Activated T-helper 2 cell treated with anti-CD3 and anti-CD28 coated beads, Interferon-gamma antibody, Interleukin-2, Interleukin-4, amounts not matched to agents 10 μg/mL and 5 μg/mL and 100 μg/mL, durations not matched to agents 14 hours and 24 hours and 36 hours (primary cell): ENCODE measurements around the gene LNPEP. TPM values are rescaled to one million over a fixed set of nuclear protein-coding genes. Genes with fewer than 3 reads are reported as not detected.
"Not testable (repeated sequence)": the region's sequence is repeated elsewhere in the genome, so short reads cannot be mapped to it uniquely, and the experiment has no call there.

ENCODE experiments used
- DNase-seq: peaks from one replicate; pipeline ENCODE4 v3.0.0; 2021; ENCODE audit warnings: low spot score
- H3K27ac Mint-ChIP-seq: one replicate; pipeline ENCODE4 v1.8.0; 2021; ENCODE audit warnings: mixed read lengths
- H3K27me3 Mint-ChIP-seq: one replicate; pipeline ENCODE4 v1.8.0; 2021; ENCODE audit warnings: low read depth, mixed read lengths
- H3K36me3 Mint-ChIP-seq: one replicate; pipeline ENCODE4 v1.8.0; 2021; ENCODE audit warnings: low read depth, mixed read lengths
- H3K4me1 Mint-ChIP-seq: one replicate; pipeline ENCODE4 v1.8.0; 2021; ENCODE audit warnings: low read depth, mixed read lengths
- H3K4me3 Mint-ChIP-seq: one replicate; pipeline ENCODE4 v1.8.0; 2021; ENCODE audit warnings: low read depth, mild to moderate bottlenecking, moderate library complexity, mixed read lengths
- H3K9me3 Mint-ChIP-seq: one replicate; pipeline ENCODE4 v1.8.0; 2021; ENCODE audit warnings: mixed read lengths
- intact Hi-C: fragments of 100-400 bp; cut with micrococcal nuclease; formaldehyde crosslinking; loops from one replicate; pipeline ENCODE4 v1.15.1; 2023
- total RNA-seq: library from RNA; stranded (reverse); gene quantifications from 2 replicates; pipeline ENCODE4 v1.2.3, GENCODE V29; 2022

LNPEP gene
- total RNA-seq, 1 donor from 2014 or later, result 37.9 TPM

DNA sequence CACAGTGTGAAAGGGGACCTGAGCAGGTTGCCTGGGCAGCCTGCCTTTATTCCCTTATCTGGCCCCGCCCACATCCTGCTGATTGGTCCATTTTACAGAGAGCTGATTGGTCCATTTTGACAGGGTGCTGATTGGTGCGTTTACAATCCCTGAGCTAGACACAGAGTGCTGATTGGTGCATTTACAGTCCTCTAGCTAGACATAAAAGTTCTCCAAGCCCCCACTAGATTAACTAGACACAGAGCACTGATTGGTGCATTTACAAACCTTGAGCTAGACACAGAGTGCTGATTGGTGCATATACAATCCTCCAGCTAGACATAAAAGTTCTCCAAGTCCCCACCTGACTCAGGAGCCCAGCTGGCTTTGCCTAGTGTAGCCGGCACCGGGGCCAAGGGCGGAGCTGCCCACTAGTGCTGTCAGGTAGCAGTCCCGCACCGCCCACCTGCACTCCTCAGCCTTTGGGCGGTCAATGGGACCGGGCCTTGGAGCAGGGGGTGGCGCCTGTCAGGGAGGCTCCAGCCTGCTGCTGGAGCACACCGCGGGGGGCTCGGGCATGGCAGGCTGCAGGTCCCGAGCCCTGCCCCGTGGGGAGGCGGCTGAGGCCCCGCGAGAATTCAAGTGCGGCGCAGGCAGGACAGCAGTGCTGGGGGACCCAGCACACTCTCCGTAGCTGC is 149.0 kb downstream of the LNPEP start:
- peaks cover 21% of the 10 kb centered on the region for H3K27me3 Mint-ChIP-seq
- H3K36me3 Mint-ChIP-seq, H3K4me1 Mint-ChIP-seq, H3K4me3 Mint-ChIP-seq, H3K27ac Mint-ChIP-seq, DNase-seq, intact Hi-C loops, H3K9me3 Mint-ChIP-seq: not testable (repeated sequence)

DNA sequence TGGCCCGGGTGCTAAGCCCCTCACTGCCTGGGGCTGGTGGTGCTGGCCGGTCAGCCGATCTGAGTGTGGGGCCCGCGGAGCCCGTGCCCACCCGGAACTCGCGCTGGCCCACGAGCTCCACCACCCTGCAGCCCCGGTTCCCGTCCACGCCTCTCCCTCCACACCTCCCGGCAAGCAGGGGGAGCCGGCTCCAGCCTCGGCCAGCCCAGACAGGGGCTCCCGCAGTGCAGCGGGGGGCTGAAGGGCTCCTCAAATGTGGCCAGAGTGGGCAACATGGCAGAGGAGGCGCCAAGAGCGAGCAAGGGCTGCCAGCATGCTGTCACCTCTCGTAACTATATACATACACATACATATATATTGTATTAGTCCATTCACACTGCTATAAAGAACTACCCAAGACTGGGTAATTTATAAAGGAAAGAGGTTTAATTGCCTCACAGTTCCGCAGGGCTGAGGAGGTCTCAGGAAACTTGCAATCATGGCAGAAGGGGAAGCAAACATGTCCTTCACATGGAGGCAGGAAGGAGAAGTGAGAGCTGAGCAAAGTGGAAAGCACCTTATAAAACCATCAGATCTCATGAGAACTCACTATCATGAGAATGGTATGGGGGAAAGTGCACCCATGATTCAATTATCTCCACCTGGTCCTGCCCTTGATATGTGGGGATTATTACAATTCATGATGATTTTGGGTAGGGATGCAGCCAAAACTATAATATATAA is 149.7 kb downstream of the LNPEP start:
- H3K4me1 Mint-ChIP-seq, result peaks cover 8% of the 10 kb centered on the region
- H3K27ac Mint-ChIP-seq, result no peak overlapping the region
- intact Hi-C loops, result no loop called here
- H3K27me3 Mint-ChIP-seq, result peaks cover 26% of the 10 kb centered on the region
- H3K4me3 Mint-ChIP-seq, result no peak overlapping the region
- H3K9me3 Mint-ChIP-seq, result peaks cover 6% of the 10 kb centered on the region
- no peak for DNase-seq
- H3K36me3 Mint-ChIP-seq, result no peaks in the 10 kb centered on the region

Other genes starting within 250 kb of the LNPEP start
- gene ERAP1, start 128.1 kb upstream of the LNPEP start, total RNA-seq, result 99.6 and 108 TPM in 2 replicates
- gene ERAP2, start 59.6 kb upstream of the LNPEP start, total RNA-seq, result 46.8 and 49.3 TPM in 2 replicates
- not detected in 2 replicates for gene LIX1, start 206.5 kb downstream of the LNPEP start, total RNA-seq
- 28.1 and 30.5 TPM in 2 replicates for gene RIOK2, start 247.2 kb downstream of the LNPEP start, total RNA-seq